ENCODE measurements around the gene PEX6.

PEX6 gene, protein sequence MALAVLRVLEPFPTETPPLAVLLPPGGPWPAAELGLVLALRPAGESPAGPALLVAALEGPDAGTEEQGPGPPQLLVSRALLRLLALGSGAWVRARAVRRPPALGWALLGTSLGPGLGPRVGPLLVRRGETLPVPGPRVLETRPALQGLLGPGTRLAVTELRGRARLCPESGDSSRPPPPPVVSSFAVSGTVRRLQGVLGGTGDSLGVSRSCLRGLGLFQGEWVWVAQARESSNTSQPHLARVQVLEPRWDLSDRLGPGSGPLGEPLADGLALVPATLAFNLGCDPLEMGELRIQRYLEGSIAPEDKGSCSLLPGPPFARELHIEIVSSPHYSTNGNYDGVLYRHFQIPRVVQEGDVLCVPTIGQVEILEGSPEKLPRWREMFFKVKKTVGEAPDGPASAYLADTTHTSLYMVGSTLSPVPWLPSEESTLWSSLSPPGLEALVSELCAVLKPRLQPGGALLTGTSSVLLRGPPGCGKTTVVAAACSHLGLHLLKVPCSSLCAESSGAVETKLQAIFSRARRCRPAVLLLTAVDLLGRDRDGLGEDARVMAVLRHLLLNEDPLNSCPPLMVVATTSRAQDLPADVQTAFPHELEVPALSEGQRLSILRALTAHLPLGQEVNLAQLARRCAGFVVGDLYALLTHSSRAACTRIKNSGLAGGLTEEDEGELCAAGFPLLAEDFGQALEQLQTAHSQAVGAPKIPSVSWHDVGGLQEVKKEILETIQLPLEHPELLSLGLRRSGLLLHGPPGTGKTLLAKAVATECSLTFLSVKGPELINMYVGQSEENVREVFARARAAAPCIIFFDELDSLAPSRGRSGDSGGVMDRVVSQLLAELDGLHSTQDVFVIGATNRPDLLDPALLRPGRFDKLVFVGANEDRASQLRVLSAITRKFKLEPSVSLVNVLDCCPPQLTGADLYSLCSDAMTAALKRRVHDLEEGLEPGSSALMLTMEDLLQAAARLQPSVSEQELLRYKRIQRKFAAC

DNA sequence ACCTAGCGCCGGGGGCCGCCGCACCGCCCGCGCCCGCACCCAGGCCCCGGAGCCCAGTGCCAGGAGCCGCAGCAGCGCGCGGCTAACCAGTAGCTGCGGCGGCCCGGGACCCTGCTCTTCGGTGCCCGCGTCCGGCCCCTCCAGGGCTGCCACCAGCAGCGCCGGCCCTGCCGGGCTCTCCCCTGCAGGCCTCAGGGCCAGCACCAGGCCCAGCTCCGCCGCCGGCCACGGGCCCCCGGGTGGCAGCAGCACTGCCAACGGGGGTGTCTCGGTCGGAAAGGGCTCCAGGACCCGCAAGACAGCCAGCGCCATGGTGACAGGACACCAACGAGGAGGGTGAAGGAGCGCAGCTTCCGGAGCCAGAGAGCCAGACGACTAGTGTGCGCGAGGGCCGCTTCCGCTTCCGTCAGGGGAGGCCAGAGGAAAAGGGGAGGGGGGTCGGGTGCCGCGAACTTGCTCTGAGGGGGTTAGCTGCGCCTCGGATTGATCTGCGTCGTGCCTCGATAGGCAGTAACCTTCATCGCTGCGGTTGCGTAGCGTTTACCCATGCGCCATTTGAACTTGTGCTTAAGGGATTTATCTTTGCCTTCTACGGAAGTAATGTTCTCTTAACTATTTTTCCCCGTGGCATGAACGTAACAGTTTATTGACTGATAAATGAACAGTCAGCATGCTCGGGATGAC, at the start of gene PEX6:
PEX6 (minus strand) TSS at position 343 of the 684 bp plus-strand sequence; CDS start at position 312, 31 bp downstream.
- H3K4me1 ChIP-seq (ENCODE audit: low read length) = peaks cover 12% of the 10 kb centered on the region
- H3K9me3 ChIP-seq (replicated peaks; ENCODE audit: insufficient read depth, low read length) = no peaks in the 10 kb centered on the region
- TF ChIP-seq, protein P1, sequence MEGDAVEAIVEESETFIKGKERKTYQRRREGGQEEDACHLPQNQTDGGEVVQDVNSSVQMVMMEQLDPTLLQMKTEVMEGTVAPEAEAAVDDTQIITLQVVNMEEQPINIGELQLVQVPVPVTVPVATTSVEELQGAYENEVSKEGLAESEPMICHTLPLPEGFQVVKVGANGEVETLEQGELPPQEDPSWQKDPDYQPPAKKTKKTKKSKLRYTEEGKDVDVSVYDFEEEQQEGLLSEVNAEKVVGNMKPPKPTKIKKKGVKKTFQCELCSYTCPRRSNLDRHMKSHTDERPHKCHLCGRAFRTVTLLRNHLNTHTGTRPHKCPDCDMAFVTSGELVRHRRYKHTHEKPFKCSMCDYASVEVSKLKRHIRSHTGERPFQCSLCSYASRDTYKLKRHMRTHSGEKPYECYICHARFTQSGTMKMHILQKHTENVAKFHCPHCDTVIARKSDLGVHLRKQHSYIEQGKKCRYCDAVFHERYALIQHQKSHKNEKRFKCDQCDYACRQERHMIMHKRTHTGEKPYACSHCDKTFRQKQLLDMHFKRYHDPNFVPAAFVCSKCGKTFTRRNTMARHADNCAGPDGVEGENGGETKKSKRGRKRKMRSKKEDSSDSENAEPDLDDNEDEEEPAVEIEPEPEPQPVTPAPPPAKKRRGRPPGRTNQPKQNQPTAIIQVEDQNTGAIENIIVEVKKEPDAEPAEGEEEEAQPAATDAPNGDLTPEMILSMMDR (IDR thresholded peaks at IDR 0.05; ENCODE audit: low read length) = no peak
- TF ChIP-seq EZH2 (optimal IDR thresholded peaks at IDR 0.05; ENCODE audit: low read depth, low read length) (no peak), EZH2phosphoT487 (IDR thresholded peaks at IDR 0.05; ENCODE audit: low read length) (no peak)
- H4K20me1 ChIP-seq (ENCODE audit: insufficient read depth, low read length) = no peaks in the 10 kb centered on the region
- H3K4me2 ChIP-seq (ENCODE audit: low read depth, low read length) = peak within 1 kb of the TSS; percentile 76
- no peaks in the 10 kb centered on the region for H3K27me3 ChIP-seq (replicated peaks; ENCODE audit: insufficient read depth, low read length)
- H3K36me3 ChIP-seq (replicated peaks; ENCODE audit: insufficient read depth, low read length) = no peaks in the 10 kb centered on the region
- H3K9me2 ChIP-seq (replicated peaks; ENCODE audit: insufficient read depth, low read length) = no peaks in the 10 kb centered on the region
- peaks cover 17% of the 10 kb centered on the region for H3K79me2 ChIP-seq (ENCODE audit: low read length)
- peak within 1 kb of the TSS; percentile 79 for H2AFZ ChIP-seq (ENCODE audit: low read length)
- peak within 1 kb of the TSS; percentile 97 for H3K4me3 ChIP-seq (ENCODE audit: low read length)
- DNase-seq = peak; percentile 90
- peak within 1 kb of the TSS; percentile 40; the same call in 1 of the 2 replicates for H3K27ac ChIP-seq (ENCODE audit: low read length)
- peak within 1 kb of the TSS; percentile 83 for H3K9ac ChIP-seq (ENCODE audit: low read length)
- 0 out of 2 replicates have a peak, but pooled peaks cover 5% of the 10 kb centered on the region for H3F3A ChIP-seq (ENCODE audit: insufficient read depth, low read length)

DNA sequence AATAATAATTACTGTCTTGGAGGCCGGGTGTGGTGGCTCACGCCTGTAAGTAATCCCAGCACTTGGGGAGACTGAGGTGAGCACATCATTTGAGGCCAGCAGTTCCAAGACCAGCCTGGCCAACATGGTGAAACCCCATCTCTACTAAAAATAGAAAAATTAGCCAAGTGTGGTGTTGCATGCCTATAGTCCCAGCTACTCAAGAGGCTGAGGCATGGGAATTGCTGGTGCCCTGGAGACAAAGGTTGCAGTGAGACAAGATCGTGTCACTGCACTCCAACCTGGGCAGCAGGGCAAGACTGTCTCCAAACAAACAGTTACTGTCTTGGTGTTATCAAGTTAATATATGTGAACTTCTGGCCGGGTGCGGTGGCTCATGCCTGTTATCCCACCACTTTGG, 47.4 kb upstream of the PEX6 start:
- Histone ChIP-seq H4K20me1 (ENCODE audit: insufficient read depth, low read length) (no peaks in the 10 kb centered on the region), H3K36me3 (replicated peaks; ENCODE audit: insufficient read depth, low read length) (no peaks in the 10 kb centered on the region; the same call in 1 of the 2 replicates)
- DNase-seq = no peak

DNA sequence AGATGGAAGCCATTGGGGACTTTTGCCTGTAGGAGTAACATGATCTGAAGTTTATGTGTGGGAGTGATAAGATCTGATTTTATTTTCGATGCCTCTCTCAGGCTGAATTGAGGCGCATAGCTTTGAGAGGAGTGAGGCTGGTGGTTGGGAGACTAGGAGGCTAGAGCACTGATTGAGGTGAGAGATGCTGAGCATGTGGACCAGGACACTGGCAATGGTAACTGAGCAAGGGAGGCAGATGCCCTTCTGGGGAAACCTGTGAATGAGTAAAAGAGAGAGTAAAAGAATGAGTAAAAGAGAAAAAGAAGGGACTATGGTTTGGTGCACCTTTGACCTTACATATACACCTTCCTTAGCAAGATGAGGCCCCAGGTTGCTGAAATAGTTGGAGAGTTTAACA, 45.5 kb upstream of the PEX6 start:
- Histone ChIP-seq H3K36me3 (replicated peaks; ENCODE audit: insufficient read depth, low read length) (no peaks in the 10 kb centered on the region; the same call in 1 of the 2 replicates), H3K9me3 (replicated peaks; ENCODE audit: insufficient read depth, low read length) (no peaks in the 10 kb centered on the region), H3K9ac (ENCODE audit: low read length) (no peak overlapping the region), H4K20me1 (ENCODE audit: insufficient read depth, low read length) (no peaks in the 10 kb centered on the region), H3K4me3 (ENCODE audit: low read length) (no peak overlapping the region), H3K4me1 (ENCODE audit: low read length) (peaks cover 7% of the 10 kb centered on the region; the same call in 1 of the 2 replicates), H2AFZ (ENCODE audit: low read length) (no peak overlapping the region), H3K27me3 (replicated peaks; ENCODE audit: insufficient read depth, low read length) (no peaks in the 10 kb centered on the region), H3K27ac (ENCODE audit: low read length) (no peak overlapping the region), H3K79me2 (ENCODE audit: low read length) (peaks cover 43% of the 10 kb centered on the region), H3F3A (ENCODE audit: insufficient read depth, low read length) (peaks cover 3% of the 10 kb centered on the region; the same call in 1 of the 2 replicates), H3K4me2 (ENCODE audit: low read depth, low read length) (no peak overlapping the region), H3K9me2 (replicated peaks; ENCODE audit: insufficient read depth, low read length) (no peaks in the 10 kb centered on the region)
- no peak for TF ChIP-seq EZH2phosphoT487 (IDR thresholded peaks at IDR 0.05; ENCODE audit: low read length)
- TF ChIP-seq, protein P1 (IDR thresholded peaks at IDR 0.05; ENCODE audit: low read length) = no peak
- no peak for TF ChIP-seq EZH2 (optimal IDR thresholded peaks at IDR 0.05; ENCODE audit: low read depth, low read length)
- DNase-seq = no peak

More for the DNA sequence above, 47.4 kb upstream of the PEX6 start:
- Histone ChIP-seq H3F3A (ENCODE audit: insufficient read depth, low read length) (peaks cover 3% of the 10 kb centered on the region; the same call in 1 of the 2 replicates), H3K4me3 (ENCODE audit: low read length) (no peak overlapping the region), H3K79me2 (ENCODE audit: low read length) (peaks cover 35% of the 10 kb centered on the region), H3K9me2 (replicated peaks; ENCODE audit: insufficient read depth, low read length) (no peaks in the 10 kb centered on the region), H2AFZ (ENCODE audit: low read length) (no peak overlapping the region), H3K9me3 (replicated peaks; ENCODE audit: insufficient read depth, low read length) (no peaks in the 10 kb centered on the region), H3K4me1 (ENCODE audit: low read length) (no peaks in the 10 kb centered on the region), H3K9ac (ENCODE audit: low read length) (no peak overlapping the region), H3K27ac (ENCODE audit: low read length) (no peak overlapping the region), H3K4me2 (ENCODE audit: low read depth, low read length) (no peak overlapping the region), H3K27me3 (replicated peaks; ENCODE audit: insufficient read depth, low read length) (no peaks in the 10 kb centered on the region)
- TF ChIP-seq, protein P1 (IDR thresholded peaks at IDR 0.05; ENCODE audit: low read length) = no peak
- no peak for TF ChIP-seq EZH2phosphoT487 (IDR thresholded peaks at IDR 0.05; ENCODE audit: low read length)
- TF ChIP-seq EZH2 (optimal IDR thresholded peaks at IDR 0.05; ENCODE audit: low read depth, low read length) = no peak

All from MM.1S (cell line).